Activated CD4-positive, alpha-beta T cell treated with anti-CD3 and anti-CD28 coated beads for 1 hour (primary cell): ENCODE results near the gene C8B.

Source experiments
- DNase-seq: peaks from one replicate; pipeline ENCODE4 v3.0.0-alpha.2; 2020

Gene C8B

DNA sequence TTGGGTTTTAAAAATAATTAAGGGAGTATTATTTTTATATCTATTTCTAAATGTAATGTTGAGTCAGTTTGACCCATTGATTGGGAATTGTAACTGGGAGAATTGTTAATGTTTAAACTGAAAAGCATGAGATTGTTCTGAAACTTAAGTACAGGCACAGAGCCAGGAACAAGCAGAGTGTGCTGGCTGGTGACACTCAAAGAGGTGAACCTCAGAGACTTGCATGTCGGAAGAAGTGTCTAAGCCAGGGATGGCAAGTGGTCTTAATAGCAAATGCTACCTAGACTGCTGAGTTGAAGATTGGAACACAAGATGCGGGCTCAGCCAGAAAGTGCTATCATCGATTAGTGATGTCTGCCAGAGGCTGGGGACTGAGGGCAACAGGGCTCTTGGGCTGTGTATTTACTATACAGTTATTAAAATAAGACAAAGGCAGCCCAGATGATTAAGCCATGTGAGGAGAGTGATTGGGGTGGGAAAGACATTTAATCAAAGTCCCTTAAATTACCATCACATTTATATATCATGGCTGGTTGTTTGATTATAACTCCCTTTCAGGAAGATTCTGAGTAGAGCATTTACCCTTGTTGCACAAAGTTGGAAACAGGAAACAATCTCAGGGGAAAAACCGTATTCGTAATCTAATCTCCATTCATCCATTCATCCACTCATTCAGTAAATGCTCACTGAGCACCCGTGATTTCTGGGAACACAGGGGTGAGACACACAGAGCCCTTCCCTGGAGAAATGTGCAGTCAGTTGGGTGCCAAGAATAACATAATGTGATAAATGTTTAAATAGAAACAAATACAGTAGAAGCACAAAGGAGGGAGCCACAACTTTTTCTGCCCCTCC is 68.4 kb downstream of the C8B start:
- no peak for DNase-seq

DNA sequence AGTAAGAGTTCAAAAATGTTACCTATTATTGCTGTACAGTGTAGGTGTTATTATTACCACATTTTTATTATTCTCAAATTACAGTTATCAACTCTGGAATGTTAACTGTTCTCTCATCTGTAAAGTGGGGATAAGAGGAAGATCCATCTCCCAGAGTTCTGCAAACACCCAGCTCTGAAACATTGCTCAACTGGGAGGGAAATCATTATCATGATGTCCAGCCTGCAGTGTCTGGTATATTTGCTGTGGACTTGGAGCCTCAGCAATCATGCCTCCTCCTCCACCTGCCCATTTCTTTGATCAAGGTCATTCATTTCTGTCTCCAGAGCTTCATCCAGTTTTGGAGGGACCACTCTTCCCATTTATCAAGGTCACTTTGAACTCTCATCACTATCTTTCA is 71.8 kb downstream of the C8B start:
- DNase-seq, result no peak

GRCh38 chr1:56890229-56890628 is 75.6 kb downstream of the C8B start:
- DNase-seq, result no peak

GRCh38 chr1:56881417-56881816 is 84.4 kb downstream of the C8B start:
- no peak for DNase-seq

DNA sequence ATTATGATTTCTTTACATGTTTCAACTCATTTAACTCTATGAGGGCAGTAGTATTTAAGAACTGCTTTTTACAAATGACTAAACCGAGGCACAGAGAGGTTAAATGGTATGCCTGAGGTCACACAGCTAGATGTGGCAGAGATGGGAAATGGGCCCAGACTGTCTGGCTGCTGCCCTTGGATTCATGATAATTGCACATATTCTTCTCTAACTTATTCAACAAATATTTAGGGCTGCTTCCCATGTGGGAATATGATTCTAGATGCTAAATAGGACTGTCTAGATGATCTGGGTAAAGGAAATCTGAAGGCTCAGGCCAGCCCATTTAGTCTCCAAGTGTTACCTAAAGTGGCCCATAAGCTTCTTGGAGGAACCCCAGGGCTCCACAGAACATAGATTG is 85.0 kb downstream of the C8B start:
- DNase-seq, result no peak
